Measurements from ENCODE around the gene EEF1AKMT2.

The EEF1AKMT2 gene

GRCh38 chr10:124737221-124737620, 54.5 kb downstream of the EEF1AKMT2 start:
- DNase-seq (ENCODE audit: low spot score): no peak

- peak; percentile 76 for DNase-seq (ENCODE audit: low spot score)
These were observed 55.1 kb downstream of the EEF1AKMT2 start for GRCh38 chr10:124736491-124737136.

GRCh38 chr10:124735491-124736286, 56.0 kb downstream of the EEF1AKMT2 start:
- DNase-seq (ENCODE audit: low spot score): peak; percentile 47

- peak; percentile 47 for DNase-seq (ENCODE audit: low spot score)
These were observed 57.1 kb downstream of the EEF1AKMT2 start for GRCh38 chr10:124734311-124735166.

- peak; percentile 64 for DNase-seq (ENCODE audit: low spot score)
These were observed 58.0 kb downstream of the EEF1AKMT2 start for GRCh38 chr10:124733571-124734245.

- DNase-seq (ENCODE audit: low spot score): peak; percentile 51
These were observed 58.6 kb downstream of the EEF1AKMT2 start for GRCh38 chr10:124732931-124733570.

GRCh38 chr10:124731551-124731950, 60.1 kb downstream of the EEF1AKMT2 start:
- DNase-seq (ENCODE audit: low spot score): peak; percentile 42

GRCh38 chr10:124730790-124731189, 60.9 kb downstream of the EEF1AKMT2 start:
- DNase-seq (ENCODE audit: low spot score): no peak

- peak; percentile 54 for DNase-seq (ENCODE audit: low spot score)
These were observed 62.6 kb downstream of the EEF1AKMT2 start for GRCh38 chr10:124728830-124729661.

GRCh38 chr10:124728071-124728829, 63.4 kb downstream of the EEF1AKMT2 start:
- DNase-seq (ENCODE audit: low spot score): peak; percentile 65

GRCh38 chr10:124727361-124727960, 64.2 kb downstream of the EEF1AKMT2 start:
- DNase-seq (ENCODE audit: low spot score): peak; percentile 6

GRCh38 chr10:124725791-124726190, 65.9 kb downstream of the EEF1AKMT2 start:
- no peak for DNase-seq (ENCODE audit: low spot score)

- no peak for DNase-seq (ENCODE audit: low spot score)
These were observed 66.5 kb downstream of the EEF1AKMT2 start for GRCh38 chr10:124725171-124725631.

GRCh38 chr10:124724279-124725027, 67.2 kb downstream of the EEF1AKMT2 start:
- DNase-seq (ENCODE audit: low spot score): no peak

- no peak for DNase-seq (ENCODE audit: low spot score)
These were observed 67.9 kb downstream of the EEF1AKMT2 start for GRCh38 chr10:124723826-124724225.

GRCh38 chr10:124722798-124723783, 68.6 kb downstream of the EEF1AKMT2 start:
- DNase-seq (ENCODE audit: low spot score): no peak
